Neutrophil (primary cell): ENCODE measurements around the gene PLB1.

Source experiments
- H3K27ac ChIP-seq: fragments of 200-600 bp; sonication (generic); 2 replicates; pipeline ENCODE4 v1.5.1; 2016; ENCODE audit warnings: mild to moderate bottlenecking, moderate library complexity
- H3K27me3 ChIP-seq: fragments of 200-600 bp; sonication (generic); 2 replicates; pipeline ENCODE4 v1.6.0; 2016; ENCODE audit warnings: mild to moderate bottlenecking
- H3K36me3 ChIP-seq: fragments of 200-600 bp; sonication (generic); 2 replicates; pipeline ENCODE4 v1.5.1; 2017
- H3K4me1 ChIP-seq, 2 experiments: fragments of 200-600 bp in 1 of 2; sonication (generic) in 1 of 2; 1 replicate in 1 of 2; 2 replicates in 1 of 2; pipeline versions ENCODE4 v1.5.1 to v1.6.1; 2013 to 2016; ENCODE audit warnings: low read depth in 1 of 2, low read length in 1 of 2, mild to moderate bottlenecking in 1 of 2, moderate library complexity in 1 of 2; ENCODE audit not compliant: control insufficient read depth in 1 of 2, insufficient read depth in 1 of 2
- H3K4me3 ChIP-seq, 2 experiments: fragments of 200-600 bp in 1 of 2; sonication (generic) in 1 of 2; 1 replicate in 1 of 2; 2 replicates in 1 of 2; pipeline ENCODE4 v1.5.1; 2013 to 2016; ENCODE audit warnings: low read depth in 1 of 2, low read length in 1 of 2, mild to moderate bottlenecking in 1 of 2, moderate library complexity in 1 of 2
- H3K9me3 ChIP-seq: fragments of 200-600 bp; sonication (generic); 2 replicates; pipeline ENCODE4 v1.5.1; 2016
- CTCF ChIP-seq: fragments of 200-600 bp; sonication (generic); IDR thresholded peaks from 2 replicates; pipeline ENCODE4 v1.5.1; 2016; ENCODE audit warnings: antibody characterized with exemption

Gene PLB1

DNA sequence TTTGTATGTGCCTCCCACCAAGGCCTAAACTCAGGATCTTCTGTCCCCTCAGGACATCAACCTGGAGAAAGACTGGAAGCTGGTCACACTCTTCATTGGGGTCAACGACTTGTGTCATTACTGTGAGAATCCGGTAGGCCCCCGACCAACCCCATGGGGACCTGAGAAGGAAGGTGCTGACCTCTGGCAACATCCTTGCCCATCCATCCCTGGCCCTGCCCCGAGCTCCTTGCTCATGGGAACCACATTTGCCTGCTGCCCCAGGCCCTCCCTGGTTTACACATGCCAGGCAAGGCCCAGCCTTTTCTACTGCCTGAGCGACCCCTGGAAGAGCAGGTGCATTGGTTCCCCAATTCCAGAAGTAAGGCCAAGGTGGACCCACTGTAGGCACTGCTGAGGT lies 130.5 kb downstream of the PLB1 start:
- H3K4me1 ChIP-seq: peaks cover 46% of the 10 kb centered on the region in 2 experiments
- peaks cover 53% of the 10 kb centered on the region for H3K36me3 ChIP-seq
- H3K27ac ChIP-seq: peak overlapping the region; percentile 32
- H3K4me3 ChIP-seq: no peak overlapping the region
- H3K9me3 ChIP-seq: no peaks in the 10 kb centered on the region
- TF ChIP-seq CTCF: no peak
- H3K27me3 ChIP-seq: no peaks in the 10 kb centered on the region

DNA sequence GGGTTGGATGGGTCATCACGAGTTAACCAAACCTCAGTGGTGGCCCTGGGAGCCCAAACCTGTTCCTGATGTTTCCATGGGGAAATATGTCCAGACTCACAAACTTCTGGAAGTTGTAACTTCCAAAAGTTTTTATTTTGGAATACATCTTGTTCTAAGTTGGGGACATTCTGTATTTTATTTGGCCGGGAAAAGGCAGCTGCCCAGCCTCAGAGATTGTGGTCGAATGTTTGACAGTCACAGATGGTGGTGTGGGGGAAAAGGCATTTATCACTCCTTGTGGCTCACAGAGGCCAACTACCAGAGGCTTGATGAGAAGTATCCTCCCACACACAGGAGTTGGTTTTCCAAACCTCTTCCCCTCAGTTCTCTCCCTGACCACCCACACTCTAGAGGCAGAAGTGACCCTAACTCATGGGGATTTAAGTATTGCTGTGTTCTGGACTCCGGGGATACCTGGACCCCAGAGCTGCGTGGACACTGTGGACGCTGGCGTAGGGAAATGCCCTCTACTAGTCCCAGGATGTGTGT lies 131.1 kb downstream of the PLB1 start:
- Histone ChIP-seq H3K36me3 (peaks cover 59% of the 10 kb centered on the region), H3K27ac (peak overlapping the region; percentile 32)

GRCh38 chr2:28627722-28628480 lies 132.0 kb downstream of the PLB1 start:
- H3K4me3 ChIP-seq: no peak overlapping the region
- H3K9me3 ChIP-seq: no peaks in the 10 kb centered on the region
- peaks cover 68% of the 10 kb centered on the region for H3K36me3 ChIP-seq
- TF ChIP-seq CTCF: no peak
- no peaks in the 10 kb centered on the region for H3K27me3 ChIP-seq
- H3K4me1 ChIP-seq: peaks cover 31 to 33% of the 10 kb centered on the region in 2 experiments
- H3K27ac ChIP-seq: no peak overlapping the region

More for the DNA sequence above, 131.1 kb downstream of the PLB1 start:
- H3K27me3 ChIP-seq: no peaks in the 10 kb centered on the region
- H3K4me1 ChIP-seq: peaks cover 40 to 42% of the 10 kb centered on the region in 2 experiments
- no peak for TF ChIP-seq CTCF
- no peaks in the 10 kb centered on the region for H3K9me3 ChIP-seq
- no peak overlapping the region for H3K4me3 ChIP-seq

GRCh38 chr2:28628506-28628905 lies 132.6 kb downstream of the PLB1 start:
- no peak for TF ChIP-seq CTCF
- H3K9me3 ChIP-seq: no peaks in the 10 kb centered on the region
- H3K27ac ChIP-seq: no peak overlapping the region
- peaks cover 25 to 27% of the 10 kb centered on the region in 2 experiments for H3K4me1 ChIP-seq
- H3K27me3 ChIP-seq: no peaks in the 10 kb centered on the region
- H3K4me3 ChIP-seq: no peak overlapping the region
- peaks cover 74% of the 10 kb centered on the region for H3K36me3 ChIP-seq

GRCh38 chr2:28628987-28629386 lies 133.1 kb downstream of the PLB1 start:
- H3K4me3 ChIP-seq: no peak overlapping the region
- H3K27ac ChIP-seq: no peak overlapping the region
- no peaks in the 10 kb centered on the region for H3K9me3 ChIP-seq
- H3K4me1 ChIP-seq: peaks cover 20 to 22% of the 10 kb centered on the region in 2 experiments
- H3K27me3 ChIP-seq: no peaks in the 10 kb centered on the region
- no peak for TF ChIP-seq CTCF
- H3K36me3 ChIP-seq: peaks cover 79% of the 10 kb centered on the region
